SK-N-SH treated with all-trans-retinoic acid at 6 μM for 48 hours (cell line): ENCODE measurements around the gene FCF1.

Experiments
- ARNTL ChIP-seq: fragments of 450-650 bp; formaldehyde crosslinking; IDR thresholded peaks from 2 replicates; pipeline ENCODE4 v1.5.0; 2020; ENCODE audit warnings: low read depth, mild to moderate bottlenecking, moderate library complexity, borderline replicate concordance
- BACH2 ChIP-seq: fragments of 250-450 bp; sonication (Bioruptor Pico); IDR thresholded peaks from 2 replicates; pipeline ENCODE4 v1.9.0; 2021; ENCODE audit warnings: mild to moderate bottlenecking, borderline replicate concordance
- CREB5 ChIP-seq: fragments of 250-450 bp; sonication (Bioruptor Pico); IDR thresholded peaks from 2 replicates; pipeline ENCODE4 v1.5.1; 2020; ENCODE audit warnings: low read depth, mild to moderate bottlenecking, moderate library complexity
- GLIS3 ChIP-seq: fragments of 250-450 bp; sonication (Bioruptor Pico); IDR thresholded peaks from 2 replicates; pipeline ENCODE4 v1.5.0; 2020; ENCODE audit warnings: mild to moderate bottlenecking, moderate library complexity
- PATZ1 ChIP-seq: fragments of 250-450 bp; sonication (Bioruptor Pico); IDR thresholded peaks from 2 replicates; pipeline ENCODE4 v1.8.0; 2020; ENCODE audit warnings: mild to moderate bottlenecking, moderate library complexity, borderline replicate concordance
- RARB ChIP-seq: fragments of 250-450 bp; sonication (Bioruptor Pico); IDR thresholded peaks from 2 replicates; pipeline ENCODE4 v1.8.0; 2021; ENCODE audit warnings: mild to moderate bottlenecking, moderate library complexity
- ZC3H10 ChIP-seq: fragments of 250-450 bp; sonication (Bioruptor Pico); IDR thresholded peaks from 2 replicates; pipeline ENCODE4 v1.5.1; 2021; ENCODE audit warnings: mild to moderate bottlenecking, moderate library complexity
- ZFP30 ChIP-seq: fragments of 450-650 bp; formaldehyde crosslinking; IDR thresholded peaks from 2 replicates; pipeline ENCODE4 v1.5.0; 2022; ENCODE audit warnings: mild to moderate bottlenecking, moderate library complexity
- ZNF565 ChIP-seq: fragments of 450-650 bp; formaldehyde crosslinking; conservative IDR thresholded peaks from 2 replicates; pipeline ENCODE4 v1.5.0; 2020; ENCODE audit warnings: low read depth, mild to moderate bottlenecking, moderate library complexity

GRCh38 chr14:74682169-74682952, 30.6 kb upstream of the FCF1 start:
- TF ChIP-seq ZNF565 (CRISPR knock-in tag) (no peak), CREB5 (no peak), GLIS3 (CRISPR knock-in tag) (no peak), PATZ1 (CRISPR knock-in tag) (no peak), ZFP30 (CRISPR knock-in tag) (no peak), ARNTL (no peak), BACH2 (CRISPR knock-in tag) (no peak), RARB (CRISPR knock-in tag) (no peak), ZC3H10 (CRISPR knock-in tag) (no peak)
